Measurements from ENCODE around the gene NDUFV3.
"Not testable (repeated sequence)": the region's sequence is repeated elsewhere in the genome, so short reads cannot be mapped to it uniquely, and the experiment has no call there.

The NDUFV3 gene

GRCh38 chr21:42927474-42928200 lies 34.5 kb downstream of the NDUFV3 start:
- H3K27me3 ChIP-seq (ENCODE audit: control insufficient read depth, insufficient read depth, low read length); H3K4me3 ChIP-seq (ENCODE audit: low read depth, low read length); H3K9me3 ChIP-seq (ENCODE audit: control insufficient read depth, insufficient read depth, low read depth, low read length); H3K36me3 ChIP-seq (ENCODE audit: control insufficient read depth, insufficient read depth, low read length): not testable (repeated sequence)
- peak overlapping the region; percentile 77 for H3K9ac ChIP-seq (ENCODE audit: low read length)
- H3K27ac ChIP-seq (ENCODE audit: low read depth, low read length) = peak overlapping the region; percentile 83
- peaks cover 32% of the 10 kb centered on the region for H3K4me1 ChIP-seq (ENCODE audit: control insufficient read depth, insufficient read depth, low read length)

- H3K4me1 ChIP-seq (ENCODE audit: control insufficient read depth, insufficient read depth, low read length) = peaks cover 28% of the 10 kb centered on the region
Measured at GRCh38 chr21:42929969-42930368, 36.9 kb downstream of the NDUFV3 start.

GRCh38 chr21:42931560-42932235 lies 38.6 kb downstream of the NDUFV3 start:
- Histone ChIP-seq H3K9me3 (ENCODE audit: control insufficient read depth, insufficient read depth, low read depth, low read length) (no peaks in the 10 kb centered on the region), H3K27ac (ENCODE audit: low read depth, low read length) (no peak overlapping the region), H3K36me3 (ENCODE audit: control insufficient read depth, insufficient read depth, low read length) (no peaks in the 10 kb centered on the region), H3K9ac (ENCODE audit: low read length) (peak overlapping the region; percentile 75), H3K27me3 (ENCODE audit: control insufficient read depth, insufficient read depth, low read length) (no peaks in the 10 kb centered on the region), H3K4me1 (ENCODE audit: control insufficient read depth, insufficient read depth, low read length) (peaks cover 29% of the 10 kb centered on the region), H3K4me3 (ENCODE audit: low read depth, low read length) (no peak overlapping the region)

More at GRCh38 chr21:42929969-42930368, 36.9 kb downstream of the NDUFV3 start:
- H3K4me3 ChIP-seq (ENCODE audit: low read depth, low read length) = no peak overlapping the region
- H3K27me3 ChIP-seq (ENCODE audit: control insufficient read depth, insufficient read depth, low read length) = no peaks in the 10 kb centered on the region
- H3K27ac ChIP-seq (ENCODE audit: low read depth, low read length) = no peak overlapping the region
- no peaks in the 10 kb centered on the region for H3K36me3 ChIP-seq (ENCODE audit: control insufficient read depth, insufficient read depth, low read length)
- no peaks in the 10 kb centered on the region for H3K9me3 ChIP-seq (ENCODE audit: control insufficient read depth, insufficient read depth, low read depth, low read length)
- no peak overlapping the region for H3K9ac ChIP-seq (ENCODE audit: low read length)

GRCh38 chr21:42932378-42933136 lies 39.4 kb downstream of the NDUFV3 start:
- not testable (repeated sequence) for H3K36me3 ChIP-seq (ENCODE audit: control insufficient read depth, insufficient read depth, low read length); H3K9me3 ChIP-seq (ENCODE audit: control insufficient read depth, insufficient read depth, low read depth, low read length); H3K27me3 ChIP-seq (ENCODE audit: control insufficient read depth, insufficient read depth, low read length)
- peak overlapping the region; percentile 59; the same call in 1 of the 2 replicates for H3K27ac ChIP-seq (ENCODE audit: low read depth, low read length)
- H3K4me3 ChIP-seq (ENCODE audit: low read depth, low read length) = peak overlapping the region; percentile 49; the same call in 1 of the 2 replicates
- peak overlapping the region; percentile 75 for H3K9ac ChIP-seq (ENCODE audit: low read length)
- peaks cover 32% of the 10 kb centered on the region for H3K4me1 ChIP-seq (ENCODE audit: control insufficient read depth, insufficient read depth, low read length)

- Histone ChIP-seq H3K4me3 (ENCODE audit: low read depth, low read length) (peak overlapping the region; percentile 49; the same call in 1 of the 2 replicates), H3K4me1 (ENCODE audit: control insufficient read depth, insufficient read depth, low read length) (peaks cover 36% of the 10 kb centered on the region), H3K27ac (ENCODE audit: low read depth, low read length) (peak overlapping the region; percentile 59; the same call in 1 of the 2 replicates), H3K9ac (ENCODE audit: low read length) (peak overlapping the region; percentile 71)
- H3K36me3 ChIP-seq (ENCODE audit: control insufficient read depth, insufficient read depth, low read length); H3K9me3 ChIP-seq (ENCODE audit: control insufficient read depth, insufficient read depth, low read depth, low read length); H3K27me3 ChIP-seq (ENCODE audit: control insufficient read depth, insufficient read depth, low read length): not testable (repeated sequence)
Measured at GRCh38 chr21:42933137-42933970, 40.2 kb downstream of the NDUFV3 start.

- not testable (repeated sequence) for H3K9ac ChIP-seq (ENCODE audit: low read length)
- H3K4me3 ChIP-seq (ENCODE audit: low read depth, low read length) = peak overlapping the region; percentile 23; the same call in 1 of the 2 replicates
Measured at GRCh38 chr21:42933973-42934372, 40.9 kb downstream of the NDUFV3 start.

GRCh38 chr21:42936360-42936759 lies 43.3 kb downstream of the NDUFV3 start:
- not testable (repeated sequence) for H3K27me3 ChIP-seq (ENCODE audit: control insufficient read depth, insufficient read depth, low read length); H3K9me3 ChIP-seq (ENCODE audit: control insufficient read depth, insufficient read depth, low read depth, low read length); H3K4me3 ChIP-seq (ENCODE audit: low read depth, low read length); H3K9ac ChIP-seq (ENCODE audit: low read length); H3K36me3 ChIP-seq (ENCODE audit: control insufficient read depth, insufficient read depth, low read length)
- Histone ChIP-seq H3K27ac (ENCODE audit: low read depth, low read length) (peak overlapping the region; percentile 52; the same call in 1 of the 2 replicates), H3K4me1 (ENCODE audit: control insufficient read depth, insufficient read depth, low read length) (peaks cover 39% of the 10 kb centered on the region)

More at GRCh38 chr21:42933973-42934372, 40.9 kb downstream of the NDUFV3 start:
- H3K36me3 ChIP-seq (ENCODE audit: control insufficient read depth, insufficient read depth, low read length); H3K9me3 ChIP-seq (ENCODE audit: control insufficient read depth, insufficient read depth, low read depth, low read length); H3K27ac ChIP-seq (ENCODE audit: low read depth, low read length); H3K27me3 ChIP-seq (ENCODE audit: control insufficient read depth, insufficient read depth, low read length): not testable (repeated sequence)
- H3K4me1 ChIP-seq (ENCODE audit: control insufficient read depth, insufficient read depth, low read length) = peaks cover 39% of the 10 kb centered on the region

GRCh38 chr21:42937034-42937940 lies 44.2 kb downstream of the NDUFV3 start:
- H3K9me3 ChIP-seq (ENCODE audit: control insufficient read depth, insufficient read depth, low read depth, low read length); H3K27me3 ChIP-seq (ENCODE audit: control insufficient read depth, insufficient read depth, low read length); H3K36me3 ChIP-seq (ENCODE audit: control insufficient read depth, insufficient read depth, low read length); H3K4me3 ChIP-seq (ENCODE audit: low read depth, low read length): not testable (repeated sequence)
- peak overlapping the region; percentile 68 for H3K9ac ChIP-seq (ENCODE audit: low read length)
- H3K4me1 ChIP-seq (ENCODE audit: control insufficient read depth, insufficient read depth, low read length) = peaks cover 35% of the 10 kb centered on the region
- H3K27ac ChIP-seq (ENCODE audit: low read depth, low read length) = peak overlapping the region; percentile 83

GRCh38 chr21:42937960-42938605 lies 45.0 kb downstream of the NDUFV3 start:
- H3K9me3 ChIP-seq (ENCODE audit: control insufficient read depth, insufficient read depth, low read depth, low read length) = peaks cover 6% of the 10 kb centered on the region; the same call in 1 of the 2 replicates
- H3K27ac ChIP-seq (ENCODE audit: low read depth, low read length) = peak overlapping the region; percentile 83
- H3K27me3 ChIP-seq (ENCODE audit: control insufficient read depth, insufficient read depth, low read length) = no peaks in the 10 kb centered on the region

More at GRCh38 chr21:42937960-42938605, 45.0 kb downstream of the NDUFV3 start:
- Histone ChIP-seq H3K36me3 (ENCODE audit: control insufficient read depth, insufficient read depth, low read length) (no peaks in the 10 kb centered on the region), H3K9ac (ENCODE audit: low read length) (peak overlapping the region; percentile 68), H3K4me1 (ENCODE audit: control insufficient read depth, insufficient read depth, low read length) (peaks cover 32% of the 10 kb centered on the region), H3K4me3 (ENCODE audit: low read depth, low read length) (no peak overlapping the region)

Data from HUES6 (cell line).